Activated T-helper 1 cell treated with anti-CD3 and anti-CD28 coated beads, Interleukin-12 subunit alpha, Interleukin-12 subunit beta, Interleukin-2, Interleukin-4 antibody, amounts not matched to agents 30 ng/mL and 10 ng/mL and 1 ng/mL, durations not matched to agents 14 hours and 24 hours and 36 hours (primary cell): ENCODE results near the gene SLC26A5. TPM values are rescaled to one million over a fixed set of nuclear protein-coding genes. Genes with fewer than 3 reads are reported as not detected.
"Not testable (repeated sequence)": the region's sequence is repeated elsewhere in the genome, so short reads cannot be mapped to it uniquely, and the experiment has no call there.

ENCODE experiments used
- DNase-seq: peaks from one replicate; pipeline ENCODE4 v3.0.0; 2021; ENCODE audit warnings: low spot score
- H3K27ac Mint-ChIP-seq: one replicate; pipeline ENCODE4 v1.8.0; 2021; ENCODE audit warnings: mild to moderate bottlenecking, mixed read lengths
- H3K27me3 Mint-ChIP-seq: one replicate; pipeline ENCODE4 v1.8.0; 2022; ENCODE audit warnings: mild to moderate bottlenecking, moderate library complexity, mixed read lengths; ENCODE audit not compliant: insufficient read depth
- H3K36me3 Mint-ChIP-seq: one replicate; pipeline ENCODE4 v1.8.0; 2021; ENCODE audit warnings: low read depth, mixed read lengths
- H3K4me1 Mint-ChIP-seq: one replicate; pipeline ENCODE4 v1.8.0; 2021; ENCODE audit warnings: low read depth, mixed read lengths
- H3K4me3 Mint-ChIP-seq: one replicate; pipeline ENCODE4 v1.8.0; 2021; ENCODE audit warnings: mild to moderate bottlenecking, moderate library complexity, mixed read lengths
- H3K9me3 Mint-ChIP-seq: one replicate; pipeline ENCODE4 v1.8.0; 2021; ENCODE audit warnings: mixed read lengths
- intact Hi-C: fragments of 100-400 bp; cut with micrococcal nuclease; formaldehyde crosslinking; loops from one replicate; pipeline ENCODE4 v1.15.1; 2024
- total RNA-seq: library from RNA; stranded (reverse); gene quantifications from 2 replicates; pipeline ENCODE4 v1.2.3, GENCODE V29; 2022

Gene SLC26A5
- total RNA-seq, 1 donor from 2014 or later, result not detected

DNA sequence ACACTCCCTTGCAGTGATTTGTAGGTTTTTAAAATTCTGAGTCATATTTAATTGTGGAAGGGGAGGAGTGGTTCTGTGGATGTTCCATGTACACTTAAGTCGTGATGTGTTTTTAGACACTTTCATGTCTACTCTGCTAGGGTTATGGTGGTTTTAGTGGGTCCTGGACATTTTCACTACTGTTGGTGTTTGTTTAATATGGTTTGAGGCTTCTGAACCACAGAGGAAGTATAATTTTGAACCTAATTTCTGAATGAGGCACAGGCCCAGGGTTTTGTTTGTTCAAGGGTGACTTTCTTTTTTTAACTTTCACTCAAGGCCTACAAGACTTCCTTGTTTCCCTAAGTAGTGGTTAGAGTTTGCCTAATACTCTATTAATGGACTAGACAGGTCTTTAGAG is 13.3 kb downstream of the SLC26A5 start:
- Mint-ChIP-seq H3K4me1 (no peaks in the 10 kb centered on the region), H3K27me3 (peaks cover 7% of the 10 kb centered on the region), H3K27ac (no peak overlapping the region), H3K9me3 (no peaks in the 10 kb centered on the region), H3K4me3 (no peak overlapping the region), H3K36me3 (no peaks in the 10 kb centered on the region)
- intact Hi-C loops, result no loop called here
- DNase-seq, result no peak

DNA sequence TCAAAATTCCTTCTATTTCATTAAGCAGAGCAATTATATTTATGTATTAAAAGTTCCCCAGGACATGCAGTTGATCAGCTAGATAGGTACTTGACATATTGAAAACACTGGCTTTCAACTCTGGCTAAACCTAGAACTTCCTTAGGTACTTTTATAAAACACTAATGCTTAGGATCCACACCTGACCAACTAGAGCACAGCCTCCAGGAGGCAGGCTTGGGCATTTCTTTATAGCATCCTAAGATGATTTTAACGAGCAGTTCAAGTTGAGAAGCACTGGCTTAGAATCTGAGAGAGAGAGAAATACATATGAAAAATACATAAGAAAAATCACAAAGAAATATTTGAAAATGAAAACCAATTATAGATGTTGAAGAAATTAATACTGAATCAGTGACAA is 20.8 kb downstream of the SLC26A5 start:
- Mint-ChIP-seq H3K4me1 (no peaks in the 10 kb centered on the region), H3K9me3 (no peaks in the 10 kb centered on the region), H3K27ac (no peak overlapping the region), H3K4me3 (no peak overlapping the region), H3K36me3 (no peaks in the 10 kb centered on the region), H3K27me3 (peaks cover 11% of the 10 kb centered on the region)
- DNase-seq, result no peak
- intact Hi-C loops, result no loop called here

DNA sequence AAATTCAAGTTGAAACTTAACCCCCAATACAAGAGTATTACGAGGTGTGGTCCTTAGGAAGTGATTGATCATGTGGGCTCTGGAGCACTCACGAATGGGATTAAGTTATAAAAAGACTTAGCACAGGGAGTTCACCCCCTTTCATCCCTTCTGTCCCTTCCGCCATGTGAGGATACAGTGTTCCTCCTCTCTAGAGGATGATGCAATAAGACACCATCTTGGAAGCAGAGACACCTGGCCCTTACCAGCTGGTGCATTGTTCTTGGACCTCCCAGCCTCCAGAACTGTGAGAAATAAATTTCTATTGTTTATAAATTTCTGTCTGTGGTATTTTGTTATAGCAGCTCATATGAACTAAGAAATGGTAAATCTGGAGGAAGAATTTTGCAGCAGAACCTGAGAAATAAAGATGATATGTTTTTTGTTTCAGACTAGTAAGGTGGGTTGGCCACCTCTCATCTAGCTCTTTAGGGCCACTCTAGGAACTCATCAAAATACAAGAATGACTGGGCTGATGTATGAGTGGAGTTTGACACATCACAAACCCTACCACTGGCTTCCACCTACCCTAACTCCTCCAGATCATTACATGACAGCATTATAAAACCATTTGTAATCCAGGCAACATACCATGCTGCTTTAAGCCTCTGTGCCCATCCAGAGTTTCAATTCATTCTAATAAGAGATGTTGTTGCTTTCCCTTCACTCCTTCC is 22.4 kb downstream of the SLC26A5 start:
- no peak for DNase-seq
- no peaks in the 10 kb centered on the region for H3K9me3 Mint-ChIP-seq
- H3K27ac Mint-ChIP-seq, result no peak overlapping the region
- H3K36me3 Mint-ChIP-seq, result no peaks in the 10 kb centered on the region
- intact Hi-C loops, result no loop called here
- no peak overlapping the region for H3K4me3 Mint-ChIP-seq
- H3K27me3 Mint-ChIP-seq, result peaks cover 13% of the 10 kb centered on the region
- no peaks in the 10 kb centered on the region for H3K4me1 Mint-ChIP-seq

DNA sequence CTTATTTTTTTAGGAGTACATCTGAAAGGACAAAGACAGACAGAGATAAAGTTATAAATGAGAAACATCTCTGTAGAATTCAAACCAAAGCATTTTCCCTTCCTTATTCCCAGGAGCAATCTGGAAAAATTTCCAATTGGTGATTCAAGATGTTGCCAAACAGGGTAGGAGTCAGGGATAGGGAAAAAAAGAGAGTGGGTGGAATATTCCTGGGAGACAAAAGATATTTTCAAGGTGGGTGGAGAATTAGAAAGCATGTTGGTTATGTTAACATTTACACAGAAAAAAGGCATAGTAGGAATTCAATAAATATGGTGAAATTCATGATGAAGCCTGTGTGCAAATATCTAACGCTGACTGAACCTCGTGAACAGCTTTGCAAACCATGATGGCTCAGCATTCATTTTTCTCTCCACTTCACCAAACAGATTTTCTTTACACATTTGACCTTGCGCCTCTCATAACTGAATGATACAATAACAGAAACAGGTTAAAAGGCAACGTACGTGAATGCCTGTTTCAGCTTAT is 25.1 kb downstream of the SLC26A5 start:
- intact Hi-C loops, result no loop called here
- Mint-ChIP-seq H3K27me3 (peaks cover 17% of the 10 kb centered on the region), H3K27ac (no peak overlapping the region), H3K4me3 (no peak overlapping the region), H3K4me1 (no peaks in the 10 kb centered on the region), H3K9me3 (no peaks in the 10 kb centered on the region), H3K36me3 (no peaks in the 10 kb centered on the region)
- no peak for DNase-seq

DNA sequence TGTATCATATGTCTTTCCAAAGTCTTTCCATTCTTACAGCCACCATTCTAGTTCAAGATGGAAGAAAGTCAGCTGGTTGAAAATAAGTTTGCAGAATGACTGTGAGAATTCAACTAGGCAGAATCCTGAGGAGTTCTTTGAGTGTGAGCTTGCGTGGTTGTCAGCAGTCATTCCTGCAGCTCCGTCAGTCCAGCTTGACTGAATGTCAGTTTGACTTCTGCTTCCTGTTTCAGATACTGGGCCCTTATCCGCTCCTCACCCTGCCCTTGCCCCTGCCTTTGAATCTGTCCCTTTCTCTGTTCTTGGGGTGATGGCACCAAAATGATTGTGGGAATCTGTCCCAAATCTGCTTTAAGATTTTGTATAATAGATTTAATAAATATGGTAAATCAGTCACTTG is 27.8 kb downstream of the SLC26A5 start:
- Mint-ChIP-seq H3K4me3 (no peak overlapping the region), H3K27ac (no peak overlapping the region), H3K27me3 (peaks cover 16% of the 10 kb centered on the region), H3K9me3 (no peaks in the 10 kb centered on the region), H3K4me1 (no peaks in the 10 kb centered on the region), H3K36me3 (no peaks in the 10 kb centered on the region)
- intact Hi-C loops, result no loop called here
- no peak for DNase-seq

DNA sequence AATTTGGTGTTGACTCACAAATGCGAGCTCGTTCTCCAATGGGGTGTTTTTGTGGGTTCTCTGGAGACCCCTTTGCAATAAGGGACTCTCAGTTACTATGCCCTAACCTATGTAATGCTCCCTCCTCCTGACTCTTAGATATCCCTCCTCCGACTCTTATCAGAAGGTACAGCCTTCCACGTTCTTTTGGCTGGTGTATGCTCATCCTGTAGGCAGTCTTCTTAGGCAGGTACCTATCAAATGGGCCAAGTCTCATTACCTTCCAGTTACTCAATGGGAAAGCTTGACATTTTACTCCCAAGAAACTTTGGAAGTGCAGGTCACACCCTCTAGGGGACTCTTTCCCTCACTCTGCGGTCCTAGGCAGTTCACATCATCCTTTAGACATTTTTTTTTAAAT is 32.6 kb downstream of the SLC26A5 start:
- Mint-ChIP-seq H3K27me3 (peaks cover 23% of the 10 kb centered on the region), H3K9me3 (no peaks in the 10 kb centered on the region), H3K27ac (no peak overlapping the region), H3K36me3 (no peaks in the 10 kb centered on the region), H3K4me3 (no peak overlapping the region), H3K4me1 (no peaks in the 10 kb centered on the region)
- DNase-seq, result no peak
- intact Hi-C loops, result no loop called here

DNA sequence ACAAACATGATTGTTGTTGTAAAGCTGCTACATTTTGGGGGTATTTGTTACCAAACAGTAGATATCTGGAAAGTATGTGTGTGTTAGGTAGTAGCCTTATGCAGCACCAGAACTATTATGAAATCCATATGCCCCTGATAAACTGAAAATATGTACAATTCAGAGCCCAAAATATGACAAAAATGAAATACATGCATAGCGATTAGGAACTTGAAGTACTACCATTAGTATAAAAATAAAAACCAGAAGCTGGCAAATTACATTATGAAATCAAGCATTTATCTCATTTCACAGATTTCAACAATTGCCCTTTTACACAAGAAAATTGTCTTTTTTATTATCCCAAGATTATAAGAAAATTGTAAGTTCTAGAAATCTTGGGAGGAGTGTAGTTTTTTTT is 33.9 kb downstream of the SLC26A5 start:
- no peak for DNase-seq
- Mint-ChIP-seq H3K27me3 (peaks cover 24% of the 10 kb centered on the region), H3K27ac (no peak overlapping the region), H3K9me3 (no peaks in the 10 kb centered on the region), H3K36me3 (no peaks in the 10 kb centered on the region), H3K4me3 (no peak overlapping the region), H3K4me1 (no peaks in the 10 kb centered on the region)
- intact Hi-C loops, result no loop called here

DNA sequence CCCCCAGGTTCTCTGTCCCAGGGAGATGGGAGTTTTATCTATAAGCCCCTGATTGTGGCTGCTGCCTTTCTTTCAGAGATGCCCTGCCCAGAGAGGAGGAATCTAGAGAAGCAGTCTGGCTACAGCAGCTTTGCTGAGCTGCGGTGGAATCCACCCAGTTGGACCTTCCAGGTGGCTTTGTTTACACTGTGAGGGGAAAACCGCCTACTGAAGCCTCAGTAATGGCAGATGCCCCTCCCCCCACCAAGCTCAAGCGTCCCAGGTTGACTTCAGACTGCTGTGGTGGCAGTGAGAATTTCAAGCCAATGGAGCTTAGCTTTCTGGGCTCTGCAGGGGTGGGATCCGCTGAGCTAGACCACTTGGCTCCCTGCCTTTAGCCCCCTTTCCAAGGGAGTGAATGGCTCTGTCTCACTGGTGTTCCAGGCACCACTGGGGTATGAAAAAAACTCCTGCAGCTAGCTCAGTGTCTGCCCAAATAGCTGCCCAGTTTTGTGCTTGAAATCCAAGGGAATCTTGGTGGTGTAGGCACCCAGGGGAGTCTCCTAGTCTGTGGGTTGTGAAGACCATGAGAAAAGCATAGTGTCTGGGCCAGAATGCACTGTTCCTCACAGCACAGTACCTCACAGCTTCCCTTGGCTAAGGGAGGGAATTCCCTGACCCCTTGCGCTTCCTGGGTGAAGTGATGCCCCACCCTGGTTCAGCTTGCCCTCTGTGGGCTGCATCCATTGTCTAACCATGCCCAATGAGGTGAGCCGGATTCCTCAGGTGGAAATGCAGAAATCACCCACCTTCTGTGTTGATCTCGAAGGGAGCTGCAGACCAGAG is 40.0 kb downstream of the SLC26A5 start:
- intact Hi-C loops, H3K9me3 Mint-ChIP-seq, H3K36me3 Mint-ChIP-seq, H3K4me1 Mint-ChIP-seq, H3K4me3 Mint-ChIP-seq, DNase-seq, H3K27ac Mint-ChIP-seq: not testable (repeated sequence)
- H3K27me3 Mint-ChIP-seq, result peaks cover 28% of the 10 kb centered on the region

DNA sequence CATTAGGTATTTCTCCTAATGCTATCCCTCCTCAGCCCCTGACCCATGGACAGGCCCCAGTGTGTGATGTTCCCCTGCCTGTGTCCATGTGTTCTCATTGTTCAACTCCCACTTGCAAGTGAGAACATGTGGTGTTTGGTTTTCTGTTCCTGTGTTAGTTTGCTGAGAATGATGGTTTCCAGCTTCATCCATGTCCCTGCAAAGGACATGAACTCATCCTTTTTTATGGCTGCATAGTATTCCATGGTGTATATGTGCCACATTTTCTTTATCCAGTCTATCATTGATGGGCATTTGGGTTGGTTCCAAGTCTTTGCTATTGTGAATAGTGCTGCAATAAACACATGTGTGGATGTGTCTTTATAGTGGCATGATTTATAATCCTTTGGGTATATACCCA is 46.3 kb downstream of the SLC26A5 start:
- H3K27ac Mint-ChIP-seq, intact Hi-C loops, H3K4me3 Mint-ChIP-seq, H3K4me1 Mint-ChIP-seq, DNase-seq, H3K36me3 Mint-ChIP-seq, H3K9me3 Mint-ChIP-seq: not testable (repeated sequence)
- H3K27me3 Mint-ChIP-seq, result peaks cover 24% of the 10 kb centered on the region

DNA sequence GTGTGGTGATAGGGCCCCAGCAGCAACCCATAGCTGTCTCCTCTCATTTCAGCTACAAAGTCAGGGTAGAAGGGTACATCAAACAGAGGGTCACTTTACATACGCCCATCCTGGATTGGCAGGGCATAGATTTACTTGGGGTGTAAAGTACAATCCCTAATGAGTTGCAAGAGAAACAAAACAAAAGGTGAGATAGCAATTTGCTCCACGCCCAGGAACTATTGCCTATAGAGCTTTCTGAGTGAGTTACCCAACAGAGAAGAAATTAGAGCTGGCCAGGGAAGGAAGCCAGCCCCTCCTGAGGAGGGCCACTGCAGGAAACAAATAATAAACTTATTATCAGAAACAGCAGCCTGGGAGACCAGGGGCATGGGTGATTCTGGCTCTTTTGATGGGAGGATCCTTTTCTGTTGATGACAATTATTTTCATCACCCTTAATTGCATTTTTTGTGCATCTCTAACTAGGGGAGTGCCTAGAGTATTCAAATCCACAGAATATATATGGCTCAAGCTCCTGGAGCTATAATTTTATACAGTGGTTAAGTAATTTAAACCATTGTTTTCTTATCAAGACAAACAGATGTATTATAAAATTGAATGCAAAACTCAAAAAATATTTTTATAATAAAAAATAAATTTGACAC is 47.4 kb downstream of the SLC26A5 start:
- DNase-seq, result no peak

DNA sequence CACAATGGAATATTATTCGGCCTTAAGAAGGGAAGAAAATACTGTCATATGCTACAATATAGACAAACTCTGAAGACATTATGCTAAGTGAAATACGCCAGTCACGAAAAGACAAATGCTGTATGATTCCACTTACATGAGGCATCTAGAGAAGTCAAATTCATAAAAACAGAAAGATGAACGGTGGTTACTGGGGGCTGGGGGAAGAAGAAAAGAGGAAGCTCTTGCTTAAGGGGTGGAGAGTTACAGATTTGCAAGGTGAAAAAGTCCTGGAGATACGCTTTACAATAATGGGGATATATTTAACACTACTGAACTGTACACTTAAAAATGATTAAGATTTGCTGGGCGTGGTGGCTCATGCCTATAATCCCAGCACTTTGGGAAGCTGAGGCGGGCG is 49.5 kb downstream of the SLC26A5 start:
- peaks cover 9% of the 10 kb centered on the region for H3K27me3 Mint-ChIP-seq
- no peaks in the 10 kb centered on the region for H3K36me3 Mint-ChIP-seq
- no peak overlapping the region for H3K27ac Mint-ChIP-seq
- no peaks in the 10 kb centered on the region for H3K4me1 Mint-ChIP-seq
- intact Hi-C loops, result no loop called here
- no peak for DNase-seq
- H3K9me3 Mint-ChIP-seq, result no peaks in the 10 kb centered on the region
- H3K4me3 Mint-ChIP-seq, result no peak overlapping the region

More for the DNA sequence above, 47.4 kb downstream of the SLC26A5 start:
- Mint-ChIP-seq H3K9me3 (no peaks in the 10 kb centered on the region), H3K36me3 (no peaks in the 10 kb centered on the region), H3K4me1 (no peaks in the 10 kb centered on the region), H3K4me3 (no peak overlapping the region), H3K27me3 (peaks cover 18% of the 10 kb centered on the region), H3K27ac (no peak overlapping the region)
- intact Hi-C loops, result no loop called here

DNA sequence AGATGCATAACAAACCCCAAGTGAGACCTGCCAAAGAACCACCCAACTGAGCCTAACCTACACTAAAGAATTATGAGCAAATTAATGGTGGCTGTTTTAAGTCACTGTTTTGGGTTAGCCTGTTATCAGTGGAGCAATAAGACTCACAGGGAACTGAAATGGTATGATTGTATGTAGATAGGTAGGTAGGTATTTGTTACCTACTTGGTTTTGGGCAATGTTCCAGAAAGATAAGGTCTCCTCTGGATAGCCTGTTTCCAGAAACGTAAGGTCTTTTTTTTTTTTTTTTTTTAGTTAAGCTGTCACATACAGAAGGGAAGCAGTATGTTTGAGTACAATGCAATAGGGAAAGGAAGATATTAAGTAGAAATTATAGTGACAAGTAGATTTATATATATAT is 50.9 kb downstream of the SLC26A5 start:
- intact Hi-C loops, result no loop called here
- no peaks in the 10 kb centered on the region for H3K9me3 Mint-ChIP-seq
- peaks cover 11% of the 10 kb centered on the region for H3K27me3 Mint-ChIP-seq
- no peaks in the 10 kb centered on the region for H3K4me1 Mint-ChIP-seq
- no peak overlapping the region for H3K4me3 Mint-ChIP-seq
- no peak overlapping the region for H3K27ac Mint-ChIP-seq
- no peak for DNase-seq
- H3K36me3 Mint-ChIP-seq, result no peaks in the 10 kb centered on the region

DNA sequence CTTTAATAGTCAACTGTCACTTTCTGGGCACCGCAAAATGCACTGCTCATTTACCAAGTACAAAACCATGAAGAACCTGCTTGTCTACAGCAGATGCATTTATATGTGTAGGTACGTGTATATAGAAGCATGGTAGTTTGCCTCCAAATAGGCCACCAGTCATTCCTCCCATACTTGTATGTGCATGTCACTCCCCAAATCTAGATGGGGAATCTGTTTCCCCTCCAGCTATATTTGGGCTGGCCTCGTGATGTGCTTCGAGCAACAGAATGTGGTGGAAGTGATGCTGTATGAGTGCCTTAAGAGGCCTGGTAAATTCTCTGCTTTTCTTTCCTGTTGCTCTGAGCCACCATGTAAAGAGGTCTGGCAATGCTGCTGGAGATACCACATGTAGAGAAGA is 51.4 kb downstream of the SLC26A5 start:
- Mint-ChIP-seq H3K27me3 (peaks cover 10% of the 10 kb centered on the region), H3K36me3 (no peaks in the 10 kb centered on the region), H3K27ac (no peak overlapping the region), H3K4me1 (no peaks in the 10 kb centered on the region), H3K9me3 (no peaks in the 10 kb centered on the region), H3K4me3 (no peak overlapping the region)
- intact Hi-C loops, result no loop called here
- DNase-seq, result no peak
